ENCODE data around the gene RCOR1.
"Not testable (repeated sequence)": the region's sequence is repeated elsewhere in the genome, so short reads cannot be mapped to it uniquely, and the experiment has no call there.

RCOR1 gene

GRCh38 chr14:102591944-102592762 is at the start of gene RCOR1:
Gene RCOR1 (plus strand): TSS chr14:102592649. CDS start chr14:102592887, 238 bp downstream.
- TF ChIP-seq, protein P1, sequence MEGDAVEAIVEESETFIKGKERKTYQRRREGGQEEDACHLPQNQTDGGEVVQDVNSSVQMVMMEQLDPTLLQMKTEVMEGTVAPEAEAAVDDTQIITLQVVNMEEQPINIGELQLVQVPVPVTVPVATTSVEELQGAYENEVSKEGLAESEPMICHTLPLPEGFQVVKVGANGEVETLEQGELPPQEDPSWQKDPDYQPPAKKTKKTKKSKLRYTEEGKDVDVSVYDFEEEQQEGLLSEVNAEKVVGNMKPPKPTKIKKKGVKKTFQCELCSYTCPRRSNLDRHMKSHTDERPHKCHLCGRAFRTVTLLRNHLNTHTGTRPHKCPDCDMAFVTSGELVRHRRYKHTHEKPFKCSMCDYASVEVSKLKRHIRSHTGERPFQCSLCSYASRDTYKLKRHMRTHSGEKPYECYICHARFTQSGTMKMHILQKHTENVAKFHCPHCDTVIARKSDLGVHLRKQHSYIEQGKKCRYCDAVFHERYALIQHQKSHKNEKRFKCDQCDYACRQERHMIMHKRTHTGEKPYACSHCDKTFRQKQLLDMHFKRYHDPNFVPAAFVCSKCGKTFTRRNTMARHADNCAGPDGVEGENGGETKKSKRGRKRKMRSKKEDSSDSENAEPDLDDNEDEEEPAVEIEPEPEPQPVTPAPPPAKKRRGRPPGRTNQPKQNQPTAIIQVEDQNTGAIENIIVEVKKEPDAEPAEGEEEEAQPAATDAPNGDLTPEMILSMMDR (IDR thresholded peaks at IDR 0.05; ENCODE audit: unreplicated experiment in 3 of 3): no peak
- peaks cover 37% of the 10 kb centered on the region for H3K4me1 Mint-ChIP-seq
- peak within 1 kb of the TSS; percentile 98 to 100 (median 98) for H3K27ac Mint-ChIP-seq
- H3K9me3 Mint-ChIP-seq: no peaks in the 10 kb centered on the region
- H3K27me3 Mint-ChIP-seq (ENCODE audit: low read depth): no peaks in the 10 kb centered on the region
- peaks cover 4% of the 10 kb centered on the region for H3K36me3 Mint-ChIP-seq (ENCODE audit: low read depth)
- peak within 1 kb of the TSS; percentile 89 to 98 (median 97) for H3K4me3 Mint-ChIP-seq

DNA sequence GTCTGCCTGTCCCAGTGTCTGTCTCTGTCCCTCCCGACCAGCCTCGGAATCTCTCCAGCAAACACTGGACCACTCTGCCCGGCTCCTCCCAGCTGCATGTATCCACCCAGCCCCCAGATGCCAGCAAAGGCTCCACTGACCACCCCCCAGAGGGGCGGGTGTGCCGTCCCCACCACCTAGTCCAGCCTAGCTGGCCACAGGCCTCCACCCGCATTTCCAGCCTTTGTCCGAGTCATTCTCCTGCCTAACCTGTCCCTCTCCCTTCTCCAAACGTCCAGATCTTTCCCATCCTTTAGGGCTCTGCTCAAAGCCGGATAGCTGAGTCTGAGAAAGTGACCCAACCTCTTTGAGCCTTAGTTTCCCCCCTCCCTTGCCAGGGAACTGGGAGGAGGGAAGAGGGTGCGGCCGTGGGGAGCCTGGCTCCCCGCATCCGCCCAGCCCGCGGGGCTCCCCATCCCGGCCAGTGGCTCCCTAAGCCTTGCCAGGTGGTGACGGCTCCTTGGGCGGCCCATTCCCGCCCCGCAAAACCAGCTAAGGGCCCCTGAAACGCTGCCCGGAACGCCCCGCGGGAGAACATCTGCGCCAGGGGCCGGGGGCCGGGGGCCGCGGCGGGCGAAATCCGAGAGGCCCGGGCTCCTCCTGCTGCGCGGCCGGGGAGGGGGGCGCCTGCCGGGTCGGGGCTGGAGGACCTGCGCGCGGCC is 48.3 kb upstream of the RCOR1 start:
- H3K27me3 Mint-ChIP-seq (ENCODE audit: low read depth): peaks cover 26% of the 10 kb centered on the region
- TF ChIP-seq, protein P1 (IDR thresholded peaks at IDR 0.05; ENCODE audit: unreplicated experiment in 3 of 3): no peak
- peak overlapping the region; percentile 6 to 37 (median 24) for H3K4me3 Mint-ChIP-seq
- H3K36me3 Mint-ChIP-seq (ENCODE audit: low read depth): no peaks in the 10 kb centered on the region
- H3K9me3 Mint-ChIP-seq: no peaks in the 10 kb centered on the region
- peaks cover 41% of the 10 kb centered on the region for H3K4me1 Mint-ChIP-seq
- peak overlapping the region; percentile 59 to 91 (median 91) for H3K27ac Mint-ChIP-seq

- Mint-ChIP-seq H3K27ac (peak overlapping the region; percentile 81 to 99 (median 97)), H3K4me3 (peak overlapping the region; percentile 42 to 62 (median 52)), H3K27me3 (ENCODE audit: low read depth) (peaks cover 26% of the 10 kb centered on the region), H3K9me3 (no peaks in the 10 kb centered on the region), H3K36me3 (ENCODE audit: low read depth) (no peaks in the 10 kb centered on the region), H3K4me1 (peaks cover 35% of the 10 kb centered on the region)
- TF ChIP-seq, protein P1 (IDR thresholded peaks at IDR 0.05; ENCODE audit: unreplicated experiment in 3 of 3): no peak
These were observed 47.5 kb upstream of the RCOR1 start for GRCh38 chr14:102544747-102545460.

DNA sequence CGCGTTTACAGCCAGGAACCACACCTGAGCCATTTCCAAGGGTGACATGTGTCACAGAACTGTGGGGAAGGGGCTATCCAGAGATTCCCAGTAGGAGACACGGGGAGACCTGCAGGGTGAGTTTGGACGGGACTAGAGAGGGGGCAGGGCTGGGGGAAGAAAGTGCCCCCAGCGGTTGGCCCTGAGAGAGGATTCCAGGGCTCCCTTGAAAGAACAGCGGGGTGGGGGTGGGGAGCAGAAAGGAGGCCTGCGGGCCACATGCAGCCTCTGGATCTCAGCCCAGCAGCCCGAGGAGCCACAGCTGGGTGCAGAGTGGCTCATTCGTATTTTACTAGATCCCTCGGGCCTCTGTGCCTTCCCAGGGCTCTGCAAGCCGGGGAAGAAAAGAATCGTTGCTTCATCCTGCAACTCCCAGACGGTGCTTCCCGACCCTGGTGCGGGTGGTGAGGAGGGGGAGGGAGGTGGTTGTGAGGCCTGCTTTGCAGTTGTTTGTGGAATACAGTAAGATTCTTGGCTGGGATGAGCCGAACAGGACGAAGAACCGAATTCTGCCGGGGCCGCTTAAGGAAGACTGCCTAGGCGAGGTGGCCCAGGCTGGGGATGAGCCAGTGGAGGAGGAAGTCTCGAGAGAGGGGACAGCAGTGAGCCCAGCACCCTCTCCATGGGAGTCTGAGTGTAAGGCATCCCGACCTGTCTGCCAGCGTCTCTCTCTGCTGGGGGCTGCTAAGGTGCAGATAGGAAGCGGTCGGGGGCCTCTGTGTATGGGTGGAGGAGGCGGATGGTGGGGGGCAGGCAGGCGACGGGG is 46.8 kb upstream of the RCOR1 start:
- Mint-ChIP-seq H3K27me3 (ENCODE audit: low read depth) (peaks cover 26% of the 10 kb centered on the region), H3K4me3 (peak overlapping the region; percentile 42 to 62 (median 52)), H3K9me3 (no peaks in the 10 kb centered on the region), H3K36me3 (ENCODE audit: low read depth) (no peaks in the 10 kb centered on the region), H3K4me1 (peaks cover 33% of the 10 kb centered on the region), H3K27ac (peak overlapping the region; percentile 81 to 99 (median 97))
- TF ChIP-seq, protein P1 (IDR thresholded peaks at IDR 0.05; ENCODE audit: unreplicated experiment in 3 of 3): no peak

DNA sequence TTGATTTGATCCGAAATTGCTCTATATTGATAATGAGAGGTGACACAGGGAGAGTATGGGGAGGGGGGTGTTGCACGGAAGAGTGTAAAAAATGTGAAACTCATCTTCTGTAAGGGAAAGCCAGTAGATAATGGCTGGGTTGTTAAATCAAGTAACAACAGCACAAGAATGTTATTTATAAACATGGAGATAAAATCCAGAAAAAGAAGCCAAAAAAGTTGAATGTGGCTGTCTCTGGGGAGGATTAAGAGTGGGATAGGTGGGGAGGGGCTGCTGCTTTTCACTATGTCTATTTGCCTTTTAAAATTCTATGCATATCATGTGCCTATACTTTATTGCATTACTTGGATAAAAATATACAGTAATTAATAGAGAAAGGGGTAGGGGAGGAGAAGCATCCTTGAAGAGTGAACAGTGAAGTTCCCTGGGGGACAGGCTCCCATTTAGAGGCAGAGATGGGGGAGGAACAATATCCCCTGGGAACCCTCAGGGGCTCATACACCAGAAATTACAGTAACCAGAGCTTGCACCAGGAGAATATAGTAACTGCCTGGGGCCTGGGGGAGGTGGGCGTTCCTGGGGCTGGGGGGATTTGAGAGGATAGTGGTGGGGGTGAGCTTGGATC is 43.7 kb upstream of the RCOR1 start:
- Mint-ChIP-seq H3K4me1 (peaks cover 35% of the 10 kb centered on the region), H3K4me3 (peak overlapping the region in 1 of 3 experiments; percentile 13), H3K36me3 (ENCODE audit: low read depth) (no peaks in the 10 kb centered on the region), H3K27me3 (ENCODE audit: low read depth) (peaks cover 26% of the 10 kb centered on the region), H3K9me3 (no peaks in the 10 kb centered on the region), H3K27ac (peak overlapping the region in 2 of 3 experiments; percentile 80 to 87)
- TF ChIP-seq, protein P1 (IDR thresholded peaks at IDR 0.05; ENCODE audit: unreplicated experiment in 3 of 3): no peak

DNA sequence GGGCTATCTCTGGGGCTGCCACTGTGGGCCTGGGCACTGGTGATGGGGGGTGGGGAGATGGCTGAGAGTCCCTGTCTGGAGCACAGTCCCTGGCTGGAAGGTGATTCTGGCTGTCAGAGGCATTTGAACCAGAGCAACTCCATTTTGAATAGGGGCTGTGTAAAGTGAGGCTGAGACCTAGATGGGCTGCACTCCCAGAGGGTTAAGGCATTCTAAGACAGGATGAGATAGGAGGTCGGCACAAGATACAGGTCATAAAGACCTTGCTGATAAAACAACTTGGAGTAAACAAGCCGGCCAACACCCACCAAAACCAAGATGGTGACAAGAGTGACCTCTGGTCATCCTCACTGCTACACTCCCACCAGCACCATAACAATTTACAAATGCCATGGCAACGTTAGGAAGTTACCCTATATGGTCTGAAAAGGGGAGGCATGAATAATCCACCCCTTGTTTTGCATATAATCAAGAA is 41.5 kb upstream of the RCOR1 start:
- H3K27me3 Mint-ChIP-seq (ENCODE audit: low read depth): peaks cover 12% of the 10 kb centered on the region
- not testable (repeated sequence) for H3K36me3 Mint-ChIP-seq (ENCODE audit: low read depth)
- H3K27ac Mint-ChIP-seq: peak overlapping the region in 1 of 3 experiments; percentile 72

More for the DNA sequence above, 41.5 kb upstream of the RCOR1 start:
- peak overlapping the region in 1 of 3 experiments; percentile 25 for H3K4me3 Mint-ChIP-seq
- H3K9me3 Mint-ChIP-seq: not testable (repeated sequence)
- H3K4me1 Mint-ChIP-seq: peaks cover 19% of the 10 kb centered on the region
